ENCODE data around the gene PBX3. TPM values are rescaled to one million over a fixed set of nuclear protein-coding genes. Genes with fewer than 3 reads are reported as not detected.

Gene PBX3
- total RNA-seq = 22.2 and 23.1 TPM in 2 replicates

DNA sequence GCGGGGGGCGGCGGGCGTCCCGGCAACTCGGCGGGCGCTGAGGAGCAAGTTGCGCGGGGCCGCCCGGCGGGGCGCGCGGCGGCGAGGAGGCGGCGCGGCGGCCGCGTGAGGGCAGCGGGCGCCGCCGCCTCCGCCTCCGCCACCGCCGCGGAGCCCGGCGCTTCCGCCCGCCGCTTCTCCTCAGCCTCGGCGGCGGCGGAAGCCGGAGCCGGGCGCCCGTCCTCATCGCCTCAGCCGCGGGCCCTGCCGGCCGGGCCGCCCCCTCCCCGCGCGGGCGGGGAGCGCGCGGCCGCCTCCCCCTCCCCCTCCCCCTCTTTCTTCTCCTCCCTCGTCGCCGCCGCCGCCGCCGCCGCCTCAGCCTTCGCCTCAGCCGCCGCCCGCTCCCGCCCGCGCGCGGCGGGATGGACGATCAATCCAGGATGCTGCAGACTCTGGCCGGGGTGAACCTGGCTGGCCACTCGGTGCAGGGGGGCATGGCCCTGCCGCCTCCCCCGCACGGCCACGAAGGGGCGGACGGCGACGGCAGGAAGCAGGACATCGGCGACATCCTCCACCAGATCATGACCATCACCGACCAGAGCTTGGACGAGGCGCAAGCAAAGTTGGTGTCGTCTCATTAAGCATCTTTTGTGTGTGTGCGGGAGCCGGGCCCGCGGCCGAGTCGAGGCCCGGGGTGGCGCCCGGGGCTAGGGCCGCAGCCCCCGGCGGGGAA is at the start of gene PBX3:
Gene PBX3, plus strand, starts transcription at position 321 of the 712 bp plus-strand sequence.
- intact Hi-C loops (cut with micrococcal nuclease) = loop anchor here (5.0 to 10.0 kb wide), 7 partner anchors 75 to 975 kb away; partner anchors contain the start of genes GAPVD1, NR6A1 and PPP6C

DNA sequence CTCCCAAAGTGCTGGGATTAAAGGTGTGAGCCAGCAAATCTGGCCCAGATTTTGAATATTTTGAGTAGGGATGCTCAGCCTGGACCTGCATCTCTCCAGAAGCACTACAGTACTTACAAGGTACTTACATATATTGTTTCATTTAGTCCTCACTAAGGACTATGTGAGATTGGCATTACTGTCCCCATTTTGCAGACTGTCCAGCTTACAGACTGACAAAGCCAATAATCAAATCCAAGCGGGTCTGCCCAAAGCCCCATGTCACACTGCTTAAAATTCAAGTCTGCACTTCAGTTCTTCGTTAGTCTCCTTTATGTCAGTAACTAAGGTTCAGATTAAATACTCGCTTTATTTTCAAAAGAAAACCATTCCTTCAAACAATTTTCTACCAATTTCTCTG is 47.3 kb upstream of the PBX3 start:
- intact Hi-C loops (cut with micrococcal nuclease) = no loop called here

DNA sequence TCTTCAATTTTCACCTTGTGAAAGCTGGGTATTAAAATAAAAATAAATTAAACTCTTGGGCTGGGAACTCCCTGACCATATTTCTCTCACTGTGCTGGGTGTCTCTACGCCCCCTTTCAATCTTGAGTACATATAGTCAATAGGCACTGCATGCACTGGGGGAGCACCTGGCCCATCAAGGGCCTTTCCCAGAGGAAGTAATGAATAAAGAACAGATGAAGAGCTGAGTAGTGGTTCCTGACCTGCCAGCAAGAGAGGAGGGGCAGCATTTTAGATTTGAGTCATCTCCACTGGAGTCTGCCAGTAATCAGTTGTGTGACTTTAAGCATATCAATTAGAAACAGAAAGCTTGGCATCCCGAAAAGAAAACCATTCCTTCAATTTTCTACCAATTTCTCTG is 46.4 kb upstream of the PBX3 start:
- intact Hi-C loops (cut with micrococcal nuclease) = no loop called here

DNA sequence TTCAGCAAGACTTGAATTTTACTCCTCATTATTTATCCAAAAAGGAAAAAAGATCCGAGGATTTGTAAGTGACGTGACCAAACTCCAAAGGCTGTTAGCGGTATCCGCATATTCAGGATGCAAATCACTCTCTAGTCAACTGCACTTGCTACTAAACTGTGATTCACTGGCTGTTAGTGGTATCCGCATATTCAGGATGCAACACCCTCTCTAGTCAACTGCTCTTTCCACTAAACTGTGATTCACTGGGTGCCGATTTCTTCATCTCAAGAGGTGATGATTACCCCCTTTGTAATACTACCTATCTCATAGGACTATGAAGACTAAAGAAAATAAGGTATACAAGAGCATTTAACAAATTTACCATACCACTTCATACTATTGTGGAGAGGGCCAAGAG is 45.8 kb upstream of the PBX3 start:
- intact Hi-C loops (cut with micrococcal nuclease) = no loop called here

DNA sequence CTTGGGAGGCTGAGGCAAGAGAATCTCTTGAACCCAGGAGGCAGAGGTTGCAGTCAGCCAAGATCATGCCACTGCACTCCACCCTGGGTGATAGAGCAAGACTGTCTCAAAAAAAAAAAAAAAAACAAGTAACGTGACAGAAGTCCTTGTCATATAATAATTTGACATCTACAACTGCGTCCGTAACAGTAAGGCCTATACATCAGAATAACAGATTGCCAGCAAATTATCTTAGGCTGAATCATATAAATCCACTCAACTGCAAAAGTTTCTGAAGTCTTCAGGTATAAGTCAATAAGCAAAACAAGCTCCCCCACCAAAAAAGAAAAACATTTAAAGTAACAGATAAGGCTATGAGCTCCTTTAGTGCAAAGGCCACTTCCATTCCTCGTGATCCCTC is 43.5 kb upstream of the PBX3 start:
- intact Hi-C loops (cut with micrococcal nuclease) = no loop called here

DNA sequence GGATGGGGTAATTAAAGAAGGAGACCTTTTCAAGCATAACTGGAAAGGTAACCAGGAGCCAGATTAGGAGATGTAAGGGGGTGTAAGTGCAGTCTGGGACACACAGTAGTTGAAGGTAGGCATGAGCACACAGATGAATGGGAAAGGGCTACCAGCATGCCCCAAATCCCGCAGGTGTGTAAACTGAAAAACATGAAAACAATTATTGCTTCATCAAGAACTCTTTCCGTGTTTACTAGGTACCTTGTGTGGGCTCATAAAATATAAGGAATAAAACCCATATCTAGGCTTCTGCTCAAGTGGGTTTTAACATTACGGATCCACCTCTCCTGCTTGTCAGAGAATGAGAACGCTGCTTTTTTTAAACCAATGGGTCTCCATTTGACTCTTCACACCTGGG is 41.3 kb upstream of the PBX3 start:
- intact Hi-C loops (cut with micrococcal nuclease) = no loop called here

DNA sequence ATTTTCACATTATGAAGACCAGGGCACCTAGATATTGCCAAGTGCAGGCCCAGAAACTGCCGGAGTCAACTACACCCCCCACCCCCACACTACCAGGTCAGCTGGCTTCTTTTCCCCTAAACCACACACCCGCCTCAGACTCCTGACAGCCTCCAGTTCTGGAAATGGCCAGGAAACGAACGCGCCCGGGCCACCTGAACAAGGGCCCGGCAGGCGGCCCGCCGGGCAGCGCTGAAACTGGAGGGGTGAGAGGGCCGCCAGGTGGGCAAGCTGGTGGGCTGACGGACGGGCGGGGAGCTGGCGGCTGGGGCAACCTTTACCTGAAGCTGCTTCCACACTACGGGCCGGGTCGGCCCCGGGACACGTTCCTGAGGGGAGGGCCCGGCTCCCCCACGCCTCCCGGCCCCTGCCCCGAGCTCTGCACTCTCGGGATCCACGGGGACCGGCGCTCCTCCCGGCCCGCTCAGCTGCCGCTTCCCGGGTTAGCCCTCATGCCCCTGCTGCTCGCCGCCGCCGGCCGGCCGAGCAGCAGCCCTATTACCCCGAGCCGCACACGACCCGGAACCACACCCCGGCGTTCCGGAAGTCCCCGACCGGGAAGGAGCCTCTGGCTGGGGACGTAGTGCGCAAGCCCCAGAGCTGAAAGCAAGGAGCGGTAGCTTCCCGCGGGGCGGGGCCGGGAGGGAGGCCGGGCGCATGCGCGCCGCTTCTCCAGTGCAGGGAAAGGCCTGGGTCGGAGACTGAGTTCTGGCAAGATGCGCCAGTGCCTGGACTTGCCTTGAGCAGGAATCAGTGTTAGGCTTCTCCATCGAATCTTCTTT is 40.3 kb upstream of the PBX3 start, which contains the start of gene MAPKAP1:
Gene MAPKAP1, minus strand, starts transcription at position 558 of the 821 bp plus-strand sequence. CDS start 34,634 bp downstream, outside the sequence.
- intact Hi-C loops (cut with micrococcal nuclease) = loop anchor here (1.0 kb wide), 1 partner anchor 39 kb away; no protein-coding TSS in a partner anchor

DNA sequence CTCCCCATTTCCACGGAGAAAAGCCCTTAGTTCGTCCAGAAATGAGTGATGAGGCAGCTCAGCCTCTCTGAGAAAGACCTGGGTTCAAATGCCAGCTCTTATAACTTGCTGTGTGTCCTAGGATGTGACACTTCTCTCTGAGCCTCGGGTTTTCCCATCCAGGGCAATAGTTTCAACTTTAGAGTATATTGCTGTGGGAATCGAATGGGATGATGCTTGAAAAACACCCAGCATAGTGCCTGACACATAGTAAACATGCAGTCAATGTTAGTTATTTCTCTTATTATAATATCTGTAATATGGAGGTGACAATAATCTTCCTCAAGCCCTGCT is 39.7 kb upstream of the PBX3 start:
- intact Hi-C loops (cut with micrococcal nuclease) = loop anchor here (1.0 kb wide), 1 partner anchor 39 kb away; no protein-coding TSS in a partner anchor

DNA sequence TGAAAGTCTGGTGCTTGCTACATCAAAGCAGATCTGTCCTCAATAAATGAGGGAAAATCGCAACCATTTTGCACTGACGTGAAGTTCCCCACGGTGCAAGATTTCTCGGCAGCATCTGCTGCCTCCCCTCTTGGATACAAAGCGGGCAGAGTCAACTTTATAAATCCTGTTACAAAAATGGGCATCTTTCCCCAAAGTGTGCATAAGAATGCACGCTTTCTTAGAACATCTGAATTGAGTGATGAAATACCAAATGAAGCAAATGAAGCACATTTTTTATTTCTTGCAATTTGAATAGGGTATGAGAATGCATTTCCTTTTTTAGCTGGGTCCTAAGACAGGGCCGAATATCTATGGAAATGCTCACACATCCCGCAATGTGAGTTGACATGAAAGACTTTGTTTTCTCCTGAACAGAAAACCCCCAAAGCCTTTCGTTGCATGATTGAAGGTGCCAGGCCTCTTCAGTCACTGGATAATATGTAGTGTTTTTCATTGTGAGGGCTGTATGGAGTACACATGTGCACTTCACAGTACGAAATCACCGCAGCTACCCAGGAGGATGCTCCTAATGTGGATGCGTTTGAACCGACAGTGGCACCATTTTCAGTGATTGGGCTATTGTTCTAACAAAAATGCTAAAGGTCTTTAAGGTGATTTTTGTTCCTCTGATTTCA is 20.6 kb upstream of the PBX3 start:
- intact Hi-C loops (cut with micrococcal nuclease) = no loop called here

DNA sequence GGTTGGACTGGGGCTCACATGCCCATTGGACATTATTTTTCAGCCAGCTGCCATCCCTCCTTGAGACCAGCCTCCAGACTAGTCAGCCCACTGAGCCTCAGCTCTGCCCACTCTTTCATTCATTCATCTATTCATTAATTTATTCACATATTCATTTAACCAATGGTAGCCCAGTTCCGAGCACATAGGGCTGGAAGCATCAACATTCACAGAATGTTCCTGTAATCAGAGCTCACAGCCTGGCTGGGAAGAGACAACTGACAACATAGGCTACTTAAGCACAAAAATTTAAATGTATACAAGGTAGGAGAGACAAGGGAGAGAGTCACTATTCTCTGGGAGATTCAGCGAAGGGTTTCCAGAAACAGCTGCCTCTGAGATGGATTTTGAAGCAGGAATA is 17.0 kb upstream of the PBX3 start:
- intact Hi-C loops (cut with micrococcal nuclease) = no loop called here

DNA sequence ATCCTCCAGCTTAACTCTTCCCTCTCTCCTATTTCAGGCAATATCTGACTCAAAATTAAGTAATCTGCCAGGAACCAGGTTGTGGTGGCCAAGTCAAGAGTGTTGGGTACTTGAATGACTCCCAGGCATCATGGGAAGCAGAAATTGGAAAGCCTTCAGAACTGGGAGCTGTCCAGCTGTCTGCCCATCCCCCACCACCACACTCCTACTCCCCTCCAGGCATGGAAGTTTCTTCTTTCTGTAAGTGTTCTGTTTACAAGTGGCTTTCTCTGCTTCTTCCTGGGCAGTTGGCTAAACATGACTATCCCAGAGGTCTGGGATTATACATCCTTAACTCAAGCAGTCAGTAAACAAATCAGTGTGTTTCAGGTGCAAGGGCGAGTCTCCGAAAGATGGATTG is 14.6 kb upstream of the PBX3 start:
- intact Hi-C loops (cut with micrococcal nuclease) = no loop called here

DNA sequence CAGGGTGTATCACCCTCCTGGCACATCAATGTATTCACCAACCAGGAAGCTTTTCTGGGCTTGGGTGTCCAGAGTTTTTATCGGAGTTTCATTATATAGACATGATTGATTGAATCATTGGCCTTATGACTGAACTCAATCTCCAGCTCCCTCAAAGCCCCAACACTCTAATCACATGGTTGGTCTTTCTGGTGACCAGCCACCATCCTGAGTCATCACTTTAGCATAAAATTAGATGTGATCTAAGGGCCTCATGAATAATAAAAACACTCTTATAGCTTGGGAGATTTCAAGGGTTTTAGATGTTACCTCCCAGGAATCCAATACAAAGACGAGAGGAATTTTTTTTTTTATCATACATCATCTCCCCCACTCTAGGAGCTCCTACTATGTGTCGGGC is 7.7 kb upstream of the PBX3 start:
- intact Hi-C loops (cut with micrococcal nuclease) = no loop called here

DNA sequence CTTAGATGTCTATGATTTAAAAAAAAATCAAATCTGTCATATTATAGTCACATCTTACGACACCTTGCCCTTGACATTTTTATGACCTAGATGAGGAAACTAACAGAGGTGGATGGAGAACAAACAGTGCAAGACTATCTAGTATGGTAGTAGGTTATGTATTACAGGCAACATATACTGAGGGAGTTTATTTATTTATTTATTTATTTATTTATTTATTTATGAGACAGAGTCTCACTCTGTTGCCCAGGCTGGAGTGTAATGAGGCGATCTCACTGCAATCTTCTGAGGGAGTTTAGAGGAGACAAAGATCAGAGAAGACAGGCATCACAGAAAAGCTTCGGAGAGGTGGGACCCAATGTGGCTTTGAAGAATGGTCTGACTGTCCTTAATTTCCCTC is 4.5 kb upstream of the PBX3 start:
- intact Hi-C loops (cut with micrococcal nuclease) = loop anchor here (10.0 kb wide), 2 partner anchors 98 to 178 kb away; no protein-coding TSS in a partner anchor

DNA sequence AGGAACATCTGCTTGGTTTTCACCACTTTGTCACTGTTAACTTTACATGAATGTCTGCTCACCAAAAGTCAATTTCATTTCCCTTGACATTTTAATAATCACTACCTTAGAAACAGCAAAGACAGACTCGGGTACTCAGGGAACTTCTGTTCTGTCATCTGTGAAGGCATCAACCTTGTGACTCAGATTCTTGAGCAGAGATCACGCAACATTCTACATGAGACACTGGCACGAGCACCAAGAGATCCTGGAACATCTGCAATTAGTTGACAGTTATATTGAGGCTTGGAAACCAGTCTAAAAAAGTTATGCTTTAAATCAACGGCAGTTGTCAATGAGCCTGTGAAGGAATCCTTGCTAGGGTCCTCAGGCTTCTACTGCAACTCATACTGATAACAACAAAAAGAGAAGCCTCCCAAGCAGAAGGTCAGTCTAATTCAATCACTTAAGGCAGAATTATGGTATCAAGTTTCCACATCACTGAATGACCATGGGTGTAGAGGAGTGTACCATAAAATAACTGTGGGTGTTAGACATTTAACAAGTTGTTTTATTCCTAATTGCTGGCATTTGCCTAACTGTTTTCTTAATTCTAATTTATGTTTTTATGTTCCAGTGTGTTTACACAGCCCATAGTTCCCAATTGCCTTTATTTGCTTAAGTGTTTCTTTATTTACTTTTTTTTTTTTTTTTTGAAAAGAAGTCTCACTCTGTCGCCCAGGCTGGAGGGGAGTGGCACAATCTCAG is 3.3 kb upstream of the PBX3 start:
- intact Hi-C loops (cut with micrococcal nuclease) = loop anchor here (10.0 kb wide), 2 partner anchors 99 to 179 kb away; no protein-coding TSS in a partner anchor

DNA sequence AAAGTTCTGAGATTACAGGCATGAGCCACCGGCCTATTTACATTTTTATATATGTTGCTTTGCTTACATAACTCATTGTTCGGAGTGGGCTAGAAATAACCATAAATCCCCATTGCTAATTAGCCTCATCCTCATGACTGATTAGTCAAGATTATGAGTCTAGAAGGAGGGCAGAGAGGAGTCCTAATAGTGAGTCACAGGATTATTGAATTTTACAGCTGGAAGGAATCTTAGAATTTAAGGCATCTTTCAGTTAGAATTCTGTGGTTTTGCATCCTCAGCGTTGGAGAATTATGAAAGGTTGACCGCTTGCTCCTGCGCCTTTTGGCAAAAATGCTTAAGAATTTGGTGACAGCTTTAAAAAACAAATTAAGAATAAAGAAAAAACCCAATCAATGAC is 2.6 kb upstream of the PBX3 start:
- intact Hi-C loops (cut with micrococcal nuclease) = loop anchor here (5.0 to 10.0 kb wide), 7 partner anchors 78 to 972 kb away; partner anchors contain the start of genes GAPVD1, NR6A1 and PPP6C

DNA sequence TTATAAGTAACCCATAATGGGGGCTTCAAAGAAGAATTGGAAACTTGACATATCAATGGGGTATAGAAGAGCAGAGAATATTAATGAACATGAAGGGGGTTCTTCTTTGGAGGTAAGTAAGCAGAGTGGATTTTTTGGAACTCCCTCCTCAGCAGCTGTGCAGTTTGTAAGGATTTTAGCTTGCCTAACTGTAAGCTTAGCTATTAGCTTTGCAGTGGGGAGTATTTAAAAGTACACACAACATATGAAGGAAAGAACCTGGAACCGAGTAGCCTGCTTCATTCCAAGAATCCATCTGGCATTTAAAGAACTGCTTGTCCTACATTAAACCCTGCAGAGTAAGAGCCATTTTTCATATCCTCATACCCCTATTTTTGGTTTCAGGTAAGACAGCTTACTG is 2.2 kb upstream of the PBX3 start:
- intact Hi-C loops (cut with micrococcal nuclease) = loop anchor here (5.0 to 10.0 kb wide), 7 partner anchors 77 to 973 kb away; partner anchors contain the start of genes GAPVD1, NR6A1 and PPP6C

DNA sequence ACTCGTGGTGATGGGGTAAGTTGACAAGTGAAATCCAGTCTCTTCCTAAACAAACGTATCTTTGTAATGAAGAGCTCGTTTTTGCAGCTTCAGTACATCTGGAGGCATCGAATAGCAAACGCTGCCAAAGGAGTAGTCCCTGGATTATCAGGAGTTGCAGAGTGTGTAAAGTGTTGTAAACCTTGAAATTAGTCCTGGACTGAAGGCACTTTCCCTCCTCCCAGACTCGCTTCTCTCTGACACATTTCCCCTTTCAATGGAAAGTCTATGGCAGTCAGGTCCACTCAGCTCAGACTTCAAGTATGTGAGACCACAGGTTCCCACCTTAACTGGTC is 1.5 kb upstream of the PBX3 start:
- intact Hi-C loops (cut with micrococcal nuclease) = loop anchor here (1.0 to 10.0 kb wide), 8 partner anchors 38 to 973 kb away; partner anchors contain the start of genes GAPVD1, MAPKAP1, NR6A1 and PPP6C

DNA sequence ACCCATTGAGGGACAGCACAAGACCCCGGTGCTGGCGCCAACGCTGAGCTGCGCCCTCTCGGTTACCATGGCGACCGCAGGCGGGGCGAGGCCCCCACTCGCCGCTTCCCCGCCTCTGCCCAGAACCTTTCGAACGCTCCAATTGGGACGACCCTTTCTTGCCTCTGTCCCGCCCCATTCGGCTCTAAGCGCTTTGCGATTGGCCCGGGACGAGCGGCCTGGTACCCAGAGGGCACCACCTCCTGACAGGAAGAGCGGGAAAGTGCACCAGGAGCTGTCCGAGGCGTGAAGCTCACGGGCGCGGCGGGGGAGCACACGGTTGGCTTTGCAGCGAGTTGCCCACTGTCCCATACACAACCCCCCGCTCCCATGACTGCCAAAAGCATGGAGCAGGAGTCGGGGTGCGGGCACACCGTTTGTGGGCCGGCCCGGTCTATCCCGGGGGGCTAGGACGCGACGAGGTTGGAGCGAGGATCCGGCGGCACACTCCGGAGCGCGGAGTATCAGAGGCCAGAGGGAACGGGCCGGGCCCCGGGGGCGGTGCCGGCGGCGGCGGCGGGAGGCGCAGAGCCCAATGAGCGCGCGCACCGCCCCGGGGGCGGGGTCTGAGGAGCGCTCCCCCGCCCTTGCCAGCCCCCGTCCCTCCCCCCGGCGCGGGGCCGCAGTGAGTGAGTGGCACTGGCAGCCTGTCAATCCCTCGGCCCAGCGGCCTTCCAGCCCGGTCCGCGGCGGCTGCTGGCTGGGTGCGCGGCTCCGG is 978 bp upstream of the PBX3 start:
- intact Hi-C loops (cut with micrococcal nuclease) = loop anchor here (1.0 to 10.0 kb wide), 8 partner anchors 39 to 974 kb away; partner anchors contain the start of genes GAPVD1, MAPKAP1, NR6A1 and PPP6C

DNA sequence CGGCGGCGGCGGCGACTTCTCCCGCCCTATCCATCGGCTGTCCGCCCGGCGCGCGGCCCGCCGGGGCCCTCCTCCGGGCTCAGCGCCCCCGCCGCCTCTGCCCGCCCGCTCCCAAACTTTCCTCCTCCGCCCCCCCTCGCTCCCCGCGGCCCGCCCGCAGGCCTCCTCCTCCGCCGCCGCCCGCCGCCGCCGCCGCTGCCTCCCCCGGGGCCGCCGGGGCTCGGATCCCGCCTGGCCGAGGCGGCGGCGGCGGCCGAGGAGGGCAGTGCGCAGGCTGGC is 460 bp upstream of the PBX3 start:
- intact Hi-C loops (cut with micrococcal nuclease) = loop anchor here (1.0 to 10.0 kb wide), 8 partner anchors 39 to 974 kb away; partner anchors contain the start of genes GAPVD1, MAPKAP1, NR6A1 and PPP6C
